Gastroesophageal sphincter (tissue), 3 donors: ENCODE data around the gene C17orf50.
A peak's percentile ranks its signal among the peaks of the same experiment; 100 is the strongest.

Experiments used
- POLR2AphosphoS5 ChIP-seq: sonication (generic); formaldehyde crosslinking; IDR thresholded peaks from one replicate; pipeline ENCODE4 v1.6.1; 2017; ENCODE audit warnings: antibody characterized with exemption
- TF ChIP-seq, protein P1 (sequence below), 4 experiments: fragments of 200-600 bp in 2 of 4; fragments of 450-650 bp in 2 of 4; sonication (generic) in 1 of 4; IDR thresholded peaks; one replicate each; pipeline ENCODE4 v1.5.1; 2017 to 2019; ENCODE audit warnings: antibody characterized with exemption in 4 of 4, mild to moderate bottlenecking in 2 of 4, moderate library complexity in 2 of 4

- TF ChIP-seq, protein P1, sequence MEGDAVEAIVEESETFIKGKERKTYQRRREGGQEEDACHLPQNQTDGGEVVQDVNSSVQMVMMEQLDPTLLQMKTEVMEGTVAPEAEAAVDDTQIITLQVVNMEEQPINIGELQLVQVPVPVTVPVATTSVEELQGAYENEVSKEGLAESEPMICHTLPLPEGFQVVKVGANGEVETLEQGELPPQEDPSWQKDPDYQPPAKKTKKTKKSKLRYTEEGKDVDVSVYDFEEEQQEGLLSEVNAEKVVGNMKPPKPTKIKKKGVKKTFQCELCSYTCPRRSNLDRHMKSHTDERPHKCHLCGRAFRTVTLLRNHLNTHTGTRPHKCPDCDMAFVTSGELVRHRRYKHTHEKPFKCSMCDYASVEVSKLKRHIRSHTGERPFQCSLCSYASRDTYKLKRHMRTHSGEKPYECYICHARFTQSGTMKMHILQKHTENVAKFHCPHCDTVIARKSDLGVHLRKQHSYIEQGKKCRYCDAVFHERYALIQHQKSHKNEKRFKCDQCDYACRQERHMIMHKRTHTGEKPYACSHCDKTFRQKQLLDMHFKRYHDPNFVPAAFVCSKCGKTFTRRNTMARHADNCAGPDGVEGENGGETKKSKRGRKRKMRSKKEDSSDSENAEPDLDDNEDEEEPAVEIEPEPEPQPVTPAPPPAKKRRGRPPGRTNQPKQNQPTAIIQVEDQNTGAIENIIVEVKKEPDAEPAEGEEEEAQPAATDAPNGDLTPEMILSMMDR (IDR thresholded peaks at IDR 0.05): no peak
- TF ChIP-seq POLR2AphosphoS5: peak; percentile 79
Observed at GRCh38 chr17:35716173-35716572, 44.5 kb upstream of the C17orf50 start.
